Uterus (tissue), 2 donors: ENCODE results near the gene ANO4.

Experiments
- POLR2A ChIP-seq, 2 donors: fragments of 450-650 bp; IDR thresholded peaks; one replicate each; pipeline ENCODE4 v1.6.1; 2016; ENCODE audit warnings: antibody characterized with exemption in 2 of 2, mild to moderate bottlenecking in 1 of 2, moderate library complexity in 1 of 2
- TF ChIP-seq, protein P1 (sequence below), 4 experiments: fragments of 200-600 bp in 2 of 4; fragments of 450-650 bp in 2 of 4; sonication (generic) in 2 of 4; IDR thresholded peaks; one replicate each; pipeline ENCODE4 v1.5.1; 2016 to 2019; ENCODE audit warnings: antibody characterized with exemption in 4 of 4, mild to moderate bottlenecking in 2 of 4, moderate library complexity in 1 of 4

- TF ChIP-seq, protein P1, sequence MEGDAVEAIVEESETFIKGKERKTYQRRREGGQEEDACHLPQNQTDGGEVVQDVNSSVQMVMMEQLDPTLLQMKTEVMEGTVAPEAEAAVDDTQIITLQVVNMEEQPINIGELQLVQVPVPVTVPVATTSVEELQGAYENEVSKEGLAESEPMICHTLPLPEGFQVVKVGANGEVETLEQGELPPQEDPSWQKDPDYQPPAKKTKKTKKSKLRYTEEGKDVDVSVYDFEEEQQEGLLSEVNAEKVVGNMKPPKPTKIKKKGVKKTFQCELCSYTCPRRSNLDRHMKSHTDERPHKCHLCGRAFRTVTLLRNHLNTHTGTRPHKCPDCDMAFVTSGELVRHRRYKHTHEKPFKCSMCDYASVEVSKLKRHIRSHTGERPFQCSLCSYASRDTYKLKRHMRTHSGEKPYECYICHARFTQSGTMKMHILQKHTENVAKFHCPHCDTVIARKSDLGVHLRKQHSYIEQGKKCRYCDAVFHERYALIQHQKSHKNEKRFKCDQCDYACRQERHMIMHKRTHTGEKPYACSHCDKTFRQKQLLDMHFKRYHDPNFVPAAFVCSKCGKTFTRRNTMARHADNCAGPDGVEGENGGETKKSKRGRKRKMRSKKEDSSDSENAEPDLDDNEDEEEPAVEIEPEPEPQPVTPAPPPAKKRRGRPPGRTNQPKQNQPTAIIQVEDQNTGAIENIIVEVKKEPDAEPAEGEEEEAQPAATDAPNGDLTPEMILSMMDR (IDR thresholded peaks at IDR 0.05) = no peak
- no peak for TF ChIP-seq POLR2A (IDR thresholded peaks at IDR 0.05)
These were observed 83.2 kb downstream of the ANO4 start for GRCh38 chr12:100877776-100878175.
